Measurements from ENCODE around the gene ARF6. TPM values are rescaled to one million over a fixed set of nuclear protein-coding genes. Genes with fewer than 3 reads are reported as not detected.

Gene ARF6
- total and polyA plus RNA-seq, 7 donors = 19.0 to 43.1 (median 27.1) TPM

- H3K4me1 ChIP-seq = no peaks in the 10 kb centered on the region
- ATAC-seq (no peak), DNase-seq (no peak)
- no peaks in the 10 kb centered on the region for H3K9me3 ChIP-seq
- no peaks in the 10 kb centered on the region for H3K27me3 ChIP-seq (ENCODE audit: insufficient read depth in 3 of 3, low read length in 2 of 3)
- H3K4me3 ChIP-seq = no peak overlapping the region
- 75 to 76% (median 75%) methylated on average over 1 of the region's 1 CpG for WGBS, 3 donors
- no peaks in the 10 kb centered on the region for H3K36me3 ChIP-seq (ENCODE audit: insufficient read depth in 1 of 2, low read depth in 1 of 2)
- intact Hi-C loops (cut with DNase I) = no loop called here
- no peak overlapping the region for H3K27ac ChIP-seq
- TF ChIP-seq CTCF (IDR thresholded peaks at IDR 0.05) = no peak
Observed at GRCh38 chr14:49921401-49921800, 28.5 kb downstream of the ARF6 start.

GRCh38 chr14:49923442-49923841, 30.6 kb downstream of the ARF6 start:
- Histone ChIP-seq H3K4me3 (no peak overlapping the region), H3K27ac (no peak overlapping the region), H3K36me3 (ENCODE audit: insufficient read depth in 1 of 2, low read depth in 1 of 2) (no peaks in the 10 kb centered on the region), H3K27me3 (ENCODE audit: insufficient read depth in 3 of 3, low read length in 2 of 3) (no peaks in the 10 kb centered on the region), H3K9me3 (no peaks in the 10 kb centered on the region), H3K4me1 (no peaks in the 10 kb centered on the region)
- intact Hi-C loops (cut with DNase I) = no loop called here
- WGBS, 3 donors = 88 to 96% (median 92%) methylated on average over 1 of the region's 1 CpG
- ATAC-seq = no peak
- no peak for DNase-seq
- TF ChIP-seq CTCF (IDR thresholded peaks at IDR 0.05) = no peak

GRCh38 chr14:49923881-49924280, 31.0 kb downstream of the ARF6 start:
- DNase-seq = no peak
- Histone ChIP-seq H3K9me3 (no peaks in the 10 kb centered on the region), H3K27ac (no peak overlapping the region), H3K4me3 (no peak overlapping the region), H3K36me3 (ENCODE audit: insufficient read depth in 1 of 2, low read depth in 1 of 2) (no peaks in the 10 kb centered on the region), H3K27me3 (ENCODE audit: insufficient read depth in 3 of 3, low read length in 2 of 3) (no peaks in the 10 kb centered on the region), H3K4me1 (no peaks in the 10 kb centered on the region)
- intact Hi-C loops (cut with DNase I) = no loop called here
- no peak for TF ChIP-seq CTCF (IDR thresholded peaks at IDR 0.05)
- ATAC-seq = no peak
- 52 to 87% (median 73%) methylated on average over 4 of the region's 4 CpGs for WGBS, 3 donors

GRCh38 chr14:49924852-49925251, 32.0 kb downstream of the ARF6 start:
- DNase-seq (no peak), ATAC-seq (no peak)
- H3K27ac ChIP-seq = no peak overlapping the region
- no peak overlapping the region for H3K4me3 ChIP-seq
- no peaks in the 10 kb centered on the region for H3K9me3 ChIP-seq
- TF ChIP-seq CTCF (IDR thresholded peaks at IDR 0.05) = no peak
- H3K4me1 ChIP-seq = no peaks in the 10 kb centered on the region
- intact Hi-C loops (cut with DNase I) = no loop called here
- H3K27me3 ChIP-seq (ENCODE audit: insufficient read depth in 3 of 3, low read length in 2 of 3) = no peaks in the 10 kb centered on the region
- 91 to 94% (median 92%) methylated on average over 4 of the region's 4 CpGs for WGBS, 3 donors
- H3K36me3 ChIP-seq (ENCODE audit: insufficient read depth in 1 of 2, low read depth in 1 of 2) = no peaks in the 10 kb centered on the region

GRCh38 chr14:49926803-49927202, 33.9 kb downstream of the ARF6 start:
- H3K9me3 ChIP-seq = no peaks in the 10 kb centered on the region
- WGBS, 3 donors = 78 to 85% (median 79%) methylated on average over 2 of the region's 2 CpGs
- ATAC-seq (no peak), DNase-seq (no peak)
- no peak for TF ChIP-seq CTCF (IDR thresholded peaks at IDR 0.05)
- intact Hi-C loops (cut with DNase I) = no loop called here
- H3K36me3 ChIP-seq (ENCODE audit: insufficient read depth in 1 of 2, low read depth in 1 of 2) = no peaks in the 10 kb centered on the region
- no peak overlapping the region for H3K4me3 ChIP-seq
- no peaks in the 10 kb centered on the region for H3K4me1 ChIP-seq
- H3K27me3 ChIP-seq (ENCODE audit: insufficient read depth in 3 of 3, low read length in 2 of 3) = no peaks in the 10 kb centered on the region
- H3K27ac ChIP-seq = no peak overlapping the region

All from psoas muscle (tissue), 8 donors.